HUES48 (cell line): ENCODE data around the gene PAX8.
A peak's percentile ranks its signal among the peaks of the same experiment; 100 is the strongest.

ENCODE experiments used
- H3K27ac ChIP-seq: one replicate; pipeline ENCODE4 v1.7.0; 2013; ENCODE audit warnings: low read depth, low read length, inconsistent platforms
- H3K27me3 ChIP-seq: 2 replicates; pipeline ENCODE4 v1.6.1; 2013; ENCODE audit warnings: mild to moderate bottlenecking, low read length; ENCODE audit not compliant: control insufficient read depth, insufficient read depth
- H3K36me3 ChIP-seq: 2 replicates; pipeline ENCODE4 v1.6.1; 2013; ENCODE audit warnings: low read length; ENCODE audit not compliant: control insufficient read depth, insufficient read depth
- H3K4me1 ChIP-seq: 2 replicates; pipeline ENCODE4 v1.6.1; 2013; ENCODE audit warnings: mild to moderate bottlenecking, low read length; ENCODE audit not compliant: control insufficient read depth, insufficient read depth
- H3K4me3 ChIP-seq: 2 replicates; pipeline ENCODE4 v1.5.1; 2013; ENCODE audit warnings: mild to moderate bottlenecking, low read depth, low read length
- H3K9ac ChIP-seq: 2 replicates; pipeline ENCODE4 v1.6.1; 2013; ENCODE audit warnings: mild to moderate bottlenecking, low read depth, low read length, moderate library complexity
- H3K9me3 ChIP-seq: 2 replicates; pipeline ENCODE4 v1.6.1; 2013; ENCODE audit warnings: low read length; ENCODE audit not compliant: control insufficient read depth, insufficient read depth

Gene PAX8

GRCh38 chr2:113277474-113278072 is 1.1 kb downstream of the PAX8 start:
- no peaks in the 10 kb centered on the region for H3K36me3 ChIP-seq
- H3K4me1 ChIP-seq, result peaks cover 14% of the 10 kb centered on the region

DNA sequence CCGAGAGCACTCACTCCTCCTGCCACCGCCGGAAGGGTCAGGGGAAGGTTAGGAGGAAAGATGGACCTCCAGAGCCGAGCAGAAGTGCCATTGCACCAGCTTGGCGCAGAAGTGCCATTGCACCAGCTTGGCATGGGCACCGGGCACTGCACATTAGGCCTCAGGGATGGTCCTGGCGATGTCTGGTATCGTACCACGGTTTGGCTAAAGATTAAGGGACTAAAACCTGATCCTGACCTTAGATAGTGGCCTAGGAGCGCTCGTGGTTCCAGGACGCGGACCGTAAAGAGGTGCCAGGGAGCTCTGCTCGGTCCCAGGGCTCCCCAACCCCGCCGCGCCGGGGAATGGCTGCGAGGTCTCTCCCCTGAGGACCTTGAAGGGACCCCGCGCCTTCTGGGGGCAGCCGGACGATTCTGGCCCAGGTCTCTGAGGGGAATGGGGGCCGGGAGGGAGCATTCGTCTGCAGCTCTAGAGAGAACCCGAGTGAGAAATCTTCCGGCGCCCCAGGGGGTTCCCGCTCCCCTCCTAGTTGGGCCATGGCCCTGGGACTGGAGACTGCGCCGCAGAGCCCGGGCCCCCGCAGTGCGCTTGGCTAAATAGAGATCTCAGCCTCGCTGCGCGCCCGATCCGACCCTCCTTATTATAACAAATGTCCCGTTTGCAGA is 1.8 kb downstream of the PAX8 start:
- H3K27me3 ChIP-seq, result peaks cover 100% of the 10 kb centered on the region
- H3K9ac ChIP-seq, result no peak overlapping the region
- H3K4me3 ChIP-seq, result peak overlapping the region; percentile 58
- H3K4me1 ChIP-seq, result peaks cover 19% of the 10 kb centered on the region
- no peak overlapping the region for H3K27ac ChIP-seq
- H3K9me3 ChIP-seq, result no peaks in the 10 kb centered on the region
- no peaks in the 10 kb centered on the region for H3K36me3 ChIP-seq

More at GRCh38 chr2:113277474-113278072, 1.1 kb downstream of the PAX8 start:
- no peak overlapping the region for H3K27ac ChIP-seq
- H3K9ac ChIP-seq, result no peak overlapping the region
- peaks cover 100% of the 10 kb centered on the region for H3K27me3 ChIP-seq
- no peaks in the 10 kb centered on the region for H3K9me3 ChIP-seq
- H3K4me3 ChIP-seq, result peak overlapping the region; percentile 58

DNA sequence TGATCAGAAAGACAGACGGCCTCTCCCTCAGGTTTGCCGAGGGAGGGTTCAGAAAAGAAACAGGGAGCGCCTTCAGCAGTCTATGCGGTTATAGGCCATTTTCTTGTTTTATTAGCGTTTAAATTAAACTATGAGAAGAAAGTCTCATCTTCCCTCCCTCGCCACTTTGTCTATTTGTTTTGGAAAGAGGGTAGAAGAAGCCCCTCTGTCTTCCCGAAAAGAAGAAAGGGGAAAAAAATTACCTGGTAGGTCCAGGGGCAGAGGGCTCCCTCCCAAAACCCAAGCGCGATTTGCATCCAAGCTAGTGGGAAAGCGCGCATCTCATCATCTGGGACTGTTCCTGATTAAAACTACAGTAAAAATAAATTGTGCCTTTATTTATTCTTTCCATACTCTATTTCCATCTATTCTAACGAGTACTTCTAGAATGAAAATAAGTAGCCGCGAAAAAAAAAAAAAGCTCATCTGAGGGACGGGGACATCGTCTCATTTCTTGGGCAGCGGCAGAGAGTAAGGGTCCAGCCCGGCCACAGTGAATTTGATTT is 2.4 kb downstream of the PAX8 start:
- Histone ChIP-seq H3K27ac (no peak overlapping the region), H3K4me3 (peak overlapping the region; percentile 58), H3K9ac (no peak overlapping the region), H3K27me3 (peaks cover 100% of the 10 kb centered on the region), H3K9me3 (no peaks in the 10 kb centered on the region), H3K4me1 (peaks cover 19% of the 10 kb centered on the region), H3K36me3 (no peaks in the 10 kb centered on the region)

DNA sequence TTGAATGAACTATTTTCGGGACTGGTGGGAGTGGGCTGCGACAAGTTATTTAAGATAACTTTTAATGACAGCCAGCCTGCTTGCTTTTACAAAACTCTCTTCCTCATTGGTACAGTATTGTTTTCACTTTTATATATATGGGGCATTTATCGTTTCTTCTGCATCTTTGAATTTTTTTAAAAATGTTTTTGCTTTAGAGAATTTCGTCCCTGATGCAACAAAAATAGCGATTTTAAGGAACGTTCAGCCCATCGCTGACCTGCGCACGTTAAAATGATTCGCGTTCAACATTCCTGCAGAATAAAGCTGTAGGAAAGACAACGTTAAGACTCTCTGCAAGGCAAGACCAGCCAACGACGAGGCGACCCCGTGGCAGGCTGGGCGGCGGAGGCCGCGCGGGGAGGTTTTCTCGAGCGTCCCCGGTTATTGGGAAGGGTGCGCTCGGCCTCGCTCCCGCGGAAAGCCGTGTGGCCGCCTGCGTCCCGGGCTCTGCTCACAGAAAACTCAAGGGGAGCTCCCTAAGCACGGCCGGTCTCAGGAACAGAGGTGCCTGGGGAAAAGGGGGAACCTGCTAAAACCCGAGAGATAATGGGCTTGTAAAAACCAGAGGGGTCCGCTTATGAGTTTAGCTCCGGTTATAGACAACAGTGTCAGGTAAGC is 3.0 kb downstream of the PAX8 start:
- Histone ChIP-seq H3K36me3 (no peaks in the 10 kb centered on the region), H3K4me1 (peaks cover 19% of the 10 kb centered on the region), H3K27ac (no peak overlapping the region), H3K9ac (no peak overlapping the region), H3K4me3 (no peak overlapping the region), H3K27me3 (peaks cover 100% of the 10 kb centered on the region), H3K9me3 (no peaks in the 10 kb centered on the region)

GRCh38 chr2:113274432-113274831 is 4.3 kb downstream of the PAX8 start:
- no peak overlapping the region for H3K9ac ChIP-seq
- peaks cover 19% of the 10 kb centered on the region for H3K4me1 ChIP-seq
- no peak overlapping the region for H3K27ac ChIP-seq
- no peaks in the 10 kb centered on the region for H3K36me3 ChIP-seq
- peaks cover 100% of the 10 kb centered on the region for H3K27me3 ChIP-seq
- no peak overlapping the region for H3K4me3 ChIP-seq
- no peaks in the 10 kb centered on the region for H3K9me3 ChIP-seq

DNA sequence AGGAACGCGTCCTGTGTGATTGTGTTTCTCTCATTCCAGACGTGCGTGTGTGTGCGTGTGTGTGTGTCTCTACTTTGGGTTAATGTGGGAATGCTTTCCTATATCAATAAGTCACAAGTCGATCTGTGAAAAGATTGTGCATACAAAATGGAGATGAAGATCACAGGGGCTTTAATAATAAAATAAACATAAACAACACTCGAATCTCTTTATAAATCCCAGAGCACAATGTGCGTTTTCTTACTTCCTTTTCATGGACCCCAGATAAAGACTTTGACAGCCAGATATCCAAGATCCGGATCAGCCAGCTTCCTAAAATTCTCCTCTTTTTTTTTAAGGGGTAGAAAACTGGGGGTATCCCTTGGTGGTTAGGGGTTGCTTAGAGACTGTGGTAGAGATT is 4.7 kb downstream of the PAX8 start:
- Histone ChIP-seq H3K4me1 (peaks cover 19% of the 10 kb centered on the region), H3K27me3 (peaks cover 100% of the 10 kb centered on the region), H3K4me3 (no peak overlapping the region), H3K27ac (no peak overlapping the region), H3K9ac (no peak overlapping the region), H3K36me3 (no peaks in the 10 kb centered on the region), H3K9me3 (no peaks in the 10 kb centered on the region)

DNA sequence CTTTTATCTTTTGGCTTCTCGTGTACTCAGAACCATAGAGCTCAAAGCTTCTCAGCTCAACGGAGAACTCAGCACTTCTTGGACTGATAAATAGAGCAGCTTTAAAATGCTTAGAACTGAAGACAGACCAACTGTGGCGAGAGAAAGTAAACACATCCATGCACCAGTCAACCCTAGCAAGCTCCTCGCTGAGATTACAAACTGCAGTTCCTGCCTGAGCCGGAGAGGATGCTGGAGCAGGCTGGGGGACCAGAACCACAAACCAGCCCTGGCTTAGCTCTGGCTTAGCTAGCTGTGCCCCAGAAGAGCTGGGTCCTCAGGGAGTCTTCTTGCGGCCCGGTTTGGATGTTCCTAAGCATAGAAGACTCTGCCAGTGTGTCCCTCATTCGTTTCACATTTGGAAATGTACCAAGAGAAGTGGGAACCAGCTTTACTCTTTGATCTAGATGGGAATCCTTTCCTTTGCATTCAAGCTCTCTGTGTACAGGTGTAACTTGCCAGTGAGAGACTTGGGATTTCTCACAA is 5.6 kb downstream of the PAX8 start:
- no peak overlapping the region for H3K9ac ChIP-seq
- peaks cover 19% of the 10 kb centered on the region for H3K4me1 ChIP-seq
- peaks cover 94% of the 10 kb centered on the region for H3K27me3 ChIP-seq
- H3K4me3 ChIP-seq, result peak overlapping the region; percentile 17; the same call in 1 of the 2 replicates
- no peak overlapping the region for H3K27ac ChIP-seq
- H3K36me3 ChIP-seq, result no peaks in the 10 kb centered on the region
- no peaks in the 10 kb centered on the region for H3K9me3 ChIP-seq

- H3K9me3 ChIP-seq, result no peaks in the 10 kb centered on the region
- no peaks in the 10 kb centered on the region for H3K36me3 ChIP-seq
- peaks cover 93% of the 10 kb centered on the region for H3K27me3 ChIP-seq
- peak overlapping the region; percentile 17; the same call in 1 of the 2 replicates for H3K4me3 ChIP-seq
- H3K9ac ChIP-seq, result no peak overlapping the region
- peaks cover 19% of the 10 kb centered on the region for H3K4me1 ChIP-seq
- H3K27ac ChIP-seq, result no peak overlapping the region
These were observed 6.2 kb downstream of the PAX8 start for GRCh38 chr2:113272477-113272876.

GRCh38 chr2:113268621-113269360 is 9.9 kb downstream of the PAX8 start:
- Histone ChIP-seq H3K9ac (no peak overlapping the region), H3K4me1 (peaks cover 11% of the 10 kb centered on the region), H3K27ac (no peak overlapping the region), H3K36me3 (no peaks in the 10 kb centered on the region), H3K4me3 (no peak overlapping the region), H3K9me3 (no peaks in the 10 kb centered on the region), H3K27me3 (peaks cover 88% of the 10 kb centered on the region)

- H3K27me3 ChIP-seq, result peaks cover 69% of the 10 kb centered on the region
These were observed 12.3 kb downstream of the PAX8 start for GRCh38 chr2:113266431-113266830.

More at GRCh38 chr2:113266431-113266830, 12.3 kb downstream of the PAX8 start:
- no peak overlapping the region for H3K4me3 ChIP-seq
- no peaks in the 10 kb centered on the region for H3K9me3 ChIP-seq
- no peak overlapping the region for H3K9ac ChIP-seq
- no peaks in the 10 kb centered on the region for H3K36me3 ChIP-seq
- no peaks in the 10 kb centered on the region for H3K4me1 ChIP-seq
- H3K27ac ChIP-seq, result no peak overlapping the region
